ENCODE data around the gene PTER.

DNA sequence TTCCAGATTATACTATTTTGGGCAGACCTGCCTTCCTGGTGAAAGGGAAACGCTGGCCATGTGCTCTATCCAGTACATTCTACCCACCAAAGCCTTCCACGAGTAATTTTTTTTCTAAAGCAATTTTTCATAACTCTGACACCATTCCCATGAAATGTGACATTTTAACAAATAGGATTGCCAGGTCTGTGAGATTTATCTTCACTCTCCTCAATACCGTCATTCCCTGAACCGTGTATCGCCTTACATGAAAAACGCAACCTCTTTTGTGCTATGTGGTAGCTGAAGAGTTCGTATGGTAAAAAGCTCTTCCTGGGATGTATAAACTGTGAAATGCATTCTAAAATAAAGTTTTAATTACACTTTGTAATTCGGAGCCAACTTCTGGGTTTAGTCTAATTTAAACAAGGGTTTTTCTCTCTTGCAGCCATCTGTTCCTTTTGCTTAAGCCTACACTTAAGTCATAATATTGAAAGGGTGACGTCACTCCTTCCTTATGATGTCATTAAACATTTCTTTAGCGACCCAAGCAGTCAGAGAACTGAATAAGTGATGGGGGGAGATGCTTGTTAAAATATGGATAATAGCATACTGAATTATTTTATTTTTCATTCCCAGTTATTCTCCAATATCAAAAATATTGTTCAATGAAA, 57.2 kb downstream of the PTER start:
- TF ChIP-seq RAD21 (IDR thresholded peaks at IDR 0.05; ENCODE audit: low read length), result no peak
- TF ChIP-seq, protein P1, sequence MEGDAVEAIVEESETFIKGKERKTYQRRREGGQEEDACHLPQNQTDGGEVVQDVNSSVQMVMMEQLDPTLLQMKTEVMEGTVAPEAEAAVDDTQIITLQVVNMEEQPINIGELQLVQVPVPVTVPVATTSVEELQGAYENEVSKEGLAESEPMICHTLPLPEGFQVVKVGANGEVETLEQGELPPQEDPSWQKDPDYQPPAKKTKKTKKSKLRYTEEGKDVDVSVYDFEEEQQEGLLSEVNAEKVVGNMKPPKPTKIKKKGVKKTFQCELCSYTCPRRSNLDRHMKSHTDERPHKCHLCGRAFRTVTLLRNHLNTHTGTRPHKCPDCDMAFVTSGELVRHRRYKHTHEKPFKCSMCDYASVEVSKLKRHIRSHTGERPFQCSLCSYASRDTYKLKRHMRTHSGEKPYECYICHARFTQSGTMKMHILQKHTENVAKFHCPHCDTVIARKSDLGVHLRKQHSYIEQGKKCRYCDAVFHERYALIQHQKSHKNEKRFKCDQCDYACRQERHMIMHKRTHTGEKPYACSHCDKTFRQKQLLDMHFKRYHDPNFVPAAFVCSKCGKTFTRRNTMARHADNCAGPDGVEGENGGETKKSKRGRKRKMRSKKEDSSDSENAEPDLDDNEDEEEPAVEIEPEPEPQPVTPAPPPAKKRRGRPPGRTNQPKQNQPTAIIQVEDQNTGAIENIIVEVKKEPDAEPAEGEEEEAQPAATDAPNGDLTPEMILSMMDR (conservative IDR thresholded peaks at IDR 0.05; ENCODE audit: low read depth, low read length), result no peak
- no peak for TF ChIP-seq POLR2A (IDR thresholded peaks at IDR 0.05; ENCODE audit: low read depth, low read length)
- no peak for TF ChIP-seq NFE2L2 (IDR thresholded peaks at IDR 0.05; ENCODE audit: low read depth, low read length)
- TF ChIP-seq SMC3 (IDR thresholded peaks at IDR 0.05; ENCODE audit: low read depth, low read length), result no peak
- TF ChIP-seq, protein P2, sequence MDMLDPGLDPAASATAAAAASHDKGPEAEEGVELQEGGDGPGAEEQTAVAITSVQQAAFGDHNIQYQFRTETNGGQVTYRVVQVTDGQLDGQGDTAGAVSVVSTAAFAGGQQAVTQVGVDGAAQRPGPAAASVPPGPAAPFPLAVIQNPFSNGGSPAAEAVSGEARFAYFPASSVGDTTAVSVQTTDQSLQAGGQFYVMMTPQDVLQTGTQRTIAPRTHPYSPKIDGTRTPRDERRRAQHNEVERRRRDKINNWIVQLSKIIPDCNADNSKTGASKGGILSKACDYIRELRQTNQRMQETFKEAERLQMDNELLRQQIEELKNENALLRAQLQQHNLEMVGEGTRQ (IDR thresholded peaks at IDR 0.05; ENCODE audit: low read depth, low read length), result no peak
- TF ChIP-seq MAFK (IDR thresholded peaks at IDR 0.05; ENCODE audit: low read depth, low read length), result no peak
- no peak for TF ChIP-seq RCOR1 (IDR thresholded peaks at IDR 0.05; ENCODE audit: insufficient replicate concordance, low read length)
- TF ChIP-seq, protein P3, sequence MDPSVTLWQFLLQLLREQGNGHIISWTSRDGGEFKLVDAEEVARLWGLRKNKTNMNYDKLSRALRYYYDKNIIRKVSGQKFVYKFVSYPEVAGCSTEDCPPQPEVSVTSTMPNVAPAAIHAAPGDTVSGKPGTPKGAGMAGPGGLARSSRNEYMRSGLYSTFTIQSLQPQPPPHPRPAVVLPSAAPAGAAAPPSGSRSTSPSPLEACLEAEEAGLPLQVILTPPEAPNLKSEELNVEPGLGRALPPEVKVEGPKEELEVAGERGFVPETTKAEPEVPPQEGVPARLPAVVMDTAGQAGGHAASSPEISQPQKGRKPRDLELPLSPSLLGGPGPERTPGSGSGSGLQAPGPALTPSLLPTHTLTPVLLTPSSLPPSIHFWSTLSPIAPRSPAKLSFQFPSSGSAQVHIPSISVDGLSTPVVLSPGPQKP (IDR thresholded peaks at IDR 0.05; ENCODE audit: borderline replicate concordance, low read depth, low read length), result no peak
- TF ChIP-seq RFX5 (IDR thresholded peaks at IDR 0.05; ENCODE audit: low read depth, low read length), result no peak
- TF ChIP-seq FOS (IDR thresholded peaks at IDR 0.05; ENCODE audit: low read depth, low read length), result no peak
- TF ChIP-seq CHD1 (IDR thresholded peaks at IDR 0.05; ENCODE audit: low read depth, low read length), result no peak
- TF ChIP-seq CEBPB (IDR thresholded peaks at IDR 0.05; ENCODE audit: low read depth, low read length), result no peak
